ENCODE data around the gene FOXN3.
A peak's percentile ranks its signal among the peaks of the same experiment; 100 is the strongest.

FOXN3 gene

DNA sequence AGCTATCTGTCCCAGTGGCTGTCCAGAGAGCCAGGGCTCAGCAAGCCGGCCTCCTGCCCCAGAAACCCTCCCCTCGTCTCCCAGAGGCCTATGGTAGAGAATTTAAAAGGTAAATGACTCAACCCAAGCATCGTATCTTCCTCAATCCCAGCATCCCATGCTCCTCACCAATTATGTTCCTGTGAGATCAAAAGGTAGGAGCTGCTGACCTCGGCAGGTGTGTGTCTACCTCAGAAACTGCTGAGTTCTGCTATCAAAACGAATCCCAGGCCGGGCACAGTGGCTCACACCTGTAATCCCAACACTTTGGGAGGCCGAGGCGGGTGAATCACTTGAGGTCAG, 49.3 kb downstream of the FOXN3 start:
- DNase-seq (ENCODE audit: extremely low spot score, insufficient read length, low read depth) (no peak), FAIRE-seq (no peak)

DNA sequence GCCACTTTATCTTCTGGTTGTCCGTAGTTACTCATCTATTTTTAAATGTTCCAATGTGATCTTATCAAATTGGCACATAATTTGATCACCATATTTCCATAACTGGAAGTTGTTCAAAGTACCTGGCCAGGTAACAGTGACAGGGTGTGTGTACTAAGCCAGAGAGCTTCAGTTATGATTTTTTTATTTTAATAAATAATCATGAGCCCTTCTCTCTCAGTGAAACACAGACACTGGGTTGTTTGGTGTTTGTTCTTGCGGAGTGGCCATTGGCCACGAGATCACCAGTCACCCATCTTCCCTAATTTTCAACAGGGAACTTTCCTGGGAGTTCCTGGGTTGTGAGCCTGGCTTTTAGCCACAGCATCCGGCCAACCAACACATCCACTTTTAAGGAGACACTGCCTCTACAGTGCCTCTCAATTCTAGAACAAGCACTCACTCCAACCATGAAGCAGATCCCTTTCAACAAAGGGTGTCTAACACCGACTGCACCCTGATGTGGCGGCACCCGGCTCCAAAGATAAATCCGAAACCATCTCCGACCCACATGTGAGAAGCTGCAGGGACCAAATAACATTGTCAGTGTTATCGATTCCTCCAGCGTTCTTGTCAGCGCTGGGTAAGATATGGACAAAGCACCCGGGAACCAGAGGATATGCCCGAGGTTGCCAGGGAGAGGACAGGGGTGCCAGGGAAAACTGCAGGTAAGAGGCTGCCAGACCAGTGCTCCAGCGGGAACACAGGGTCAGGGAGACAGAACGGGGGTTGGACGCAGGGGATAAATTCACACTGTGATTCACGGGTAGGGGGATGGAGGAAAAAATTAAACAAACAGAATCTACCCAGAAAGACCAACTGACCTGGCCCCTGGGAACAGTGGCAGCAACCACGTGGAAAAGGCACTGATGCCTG, 49.9 kb downstream of the FOXN3 start:
- DNase-seq (ENCODE audit: extremely low spot score, insufficient read length, low read depth) = no peak
- no peak for FAIRE-seq

- DNase-seq (ENCODE audit: extremely low spot score, insufficient read length, low read depth) = peak; percentile 50
- FAIRE-seq = peak; percentile 96
Observed at GRCh38 chr14:89365061-89365801, 51.8 kb downstream of the FOXN3 start.

- no peak for FAIRE-seq
- no peak for DNase-seq (ENCODE audit: extremely low spot score, insufficient read length, low read depth)
Observed at GRCh38 chr14:89364316-89364715, 52.7 kb downstream of the FOXN3 start.

DNA sequence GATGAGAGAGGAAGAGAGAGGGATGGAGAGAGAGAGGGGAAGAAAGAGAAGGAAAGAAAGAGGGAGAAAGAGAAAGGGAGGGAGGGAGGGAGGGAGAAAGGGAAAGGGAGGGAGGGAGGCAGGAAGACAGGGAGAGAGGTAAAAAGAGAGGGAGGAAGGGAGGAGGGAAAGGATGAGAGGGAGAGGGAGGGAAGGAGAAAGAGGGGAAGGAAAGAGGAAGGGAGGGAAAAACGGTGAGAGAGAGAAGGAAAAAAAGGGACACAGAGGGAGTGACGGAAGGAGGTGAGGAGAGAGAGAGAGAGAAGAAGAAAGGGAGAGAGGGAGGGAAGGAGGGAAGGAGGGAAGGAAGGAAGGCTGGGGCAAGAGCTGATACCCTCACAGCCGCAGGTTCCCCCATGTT, 56.8 kb downstream of the FOXN3 start:
- DNase-seq (ENCODE audit: extremely low spot score, insufficient read length, low read depth) (no peak), FAIRE-seq (no peak)

- no peak for DNase-seq (ENCODE audit: extremely low spot score, insufficient read length, low read depth)
- FAIRE-seq = no peak
Observed at GRCh38 chr14:89359477-89360222, 57.4 kb downstream of the FOXN3 start.

- FAIRE-seq = no peak
Observed at GRCh38 chr14:89357655-89358297, 59.3 kb downstream of the FOXN3 start.

GRCh38 chr14:89356927-89357326, 60.1 kb downstream of the FOXN3 start:
- no peak for FAIRE-seq
- no peak for DNase-seq (ENCODE audit: extremely low spot score, insufficient read length, low read depth)

More at GRCh38 chr14:89357655-89358297, 59.3 kb downstream of the FOXN3 start:
- DNase-seq (ENCODE audit: extremely low spot score, insufficient read length, low read depth) = no peak

GRCh38 chr14:89356496-89356895, 60.5 kb downstream of the FOXN3 start:
- FAIRE-seq (no peak), DNase-seq (ENCODE audit: extremely low spot score, insufficient read length, low read depth) (no peak)

DNA sequence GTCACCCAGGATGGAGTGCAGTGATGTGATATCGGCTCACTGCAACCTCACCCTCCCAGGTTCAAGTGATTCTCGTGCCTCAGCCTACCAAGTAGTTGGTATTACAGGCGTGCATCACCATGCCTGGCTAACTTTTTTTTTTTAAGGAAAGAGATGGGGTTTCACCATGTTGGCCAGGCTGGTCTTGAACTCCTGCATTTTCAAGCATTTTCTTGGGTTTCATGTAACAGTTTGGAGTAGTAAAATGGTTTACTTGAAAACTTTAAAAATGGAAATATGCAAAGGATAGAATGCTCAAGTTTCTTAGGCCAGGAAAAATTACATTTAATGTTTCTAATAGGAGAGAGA, 63.3 kb downstream of the FOXN3 start:
- DNase-seq (ENCODE audit: extremely low spot score, insufficient read length, low read depth) (no peak), FAIRE-seq (no peak)

GRCh38 chr14:89352976-89353765, 63.9 kb downstream of the FOXN3 start:
- DNase-seq (ENCODE audit: extremely low spot score, insufficient read length, low read depth) = no peak
- FAIRE-seq = no peak

DNA sequence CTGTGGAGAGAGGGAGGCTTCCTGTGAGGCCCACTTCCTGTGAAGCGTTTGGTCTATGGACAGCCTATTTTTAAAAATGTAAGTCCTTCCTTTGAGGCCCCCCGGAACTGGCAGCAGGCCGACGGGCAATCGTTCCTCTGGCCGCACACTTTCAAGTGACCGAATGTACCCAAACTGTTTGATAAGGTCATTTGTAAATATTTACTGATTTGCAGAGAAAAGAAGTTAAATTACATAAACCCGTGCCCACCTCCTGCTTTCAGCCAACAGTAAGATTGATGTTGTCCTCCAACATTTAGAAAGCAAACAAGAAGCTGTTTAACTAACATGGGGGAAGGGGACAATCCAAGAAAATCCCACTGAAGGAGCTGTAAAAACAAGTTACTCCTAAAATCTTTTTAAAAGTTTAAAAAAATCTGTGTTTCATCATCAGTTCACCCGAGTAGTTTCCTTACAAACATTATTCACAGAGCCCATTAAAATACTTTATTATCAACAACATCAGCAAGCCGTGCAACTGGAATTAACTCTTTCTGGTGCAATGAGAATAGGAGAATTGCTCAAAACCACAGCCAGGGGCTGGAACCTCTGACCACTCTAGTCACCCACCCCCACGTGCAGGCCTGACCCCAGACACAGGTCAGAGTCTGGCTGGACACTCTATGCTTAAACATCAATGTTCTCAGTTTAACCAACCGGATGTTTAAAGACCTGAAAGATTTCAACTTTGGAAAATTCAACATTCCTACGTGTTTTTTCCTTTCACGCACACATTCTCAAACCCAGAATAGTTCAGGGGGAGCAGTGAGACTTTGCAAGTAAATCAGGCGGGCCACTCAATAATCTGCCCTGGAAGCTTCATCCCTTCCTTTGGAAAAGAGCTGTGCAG, 65.3 kb downstream of the FOXN3 start:
- FAIRE-seq = peak; percentile 84
- DNase-seq (ENCODE audit: extremely low spot score, insufficient read length, low read depth) = peak; percentile 40

DNA sequence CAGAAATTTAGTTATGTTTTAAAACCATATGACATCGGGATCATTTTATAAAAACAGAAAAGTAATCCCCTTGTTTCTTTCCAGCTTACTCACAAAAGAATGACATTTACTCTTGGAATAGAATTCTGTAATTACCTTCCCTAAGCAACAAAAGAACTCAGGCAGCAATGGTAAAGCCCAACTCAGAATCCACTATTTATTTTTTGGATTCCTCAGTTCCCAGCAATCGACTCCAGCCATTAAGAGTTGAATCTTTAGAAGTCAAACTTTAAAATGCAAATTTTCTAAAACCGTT, 65.9 kb downstream of the FOXN3 start:
- FAIRE-seq (no peak), DNase-seq (ENCODE audit: extremely low spot score, insufficient read length, low read depth) (no peak)

GRCh38 chr14:89350152-89350551, 66.9 kb downstream of the FOXN3 start:
- FAIRE-seq (no peak), DNase-seq (ENCODE audit: extremely low spot score, insufficient read length, low read depth) (no peak)

- FAIRE-seq = no peak
- DNase-seq (ENCODE audit: extremely low spot score, insufficient read length, low read depth) = no peak
Observed at GRCh38 chr14:89349171-89350008, 67.6 kb downstream of the FOXN3 start.

DNA sequence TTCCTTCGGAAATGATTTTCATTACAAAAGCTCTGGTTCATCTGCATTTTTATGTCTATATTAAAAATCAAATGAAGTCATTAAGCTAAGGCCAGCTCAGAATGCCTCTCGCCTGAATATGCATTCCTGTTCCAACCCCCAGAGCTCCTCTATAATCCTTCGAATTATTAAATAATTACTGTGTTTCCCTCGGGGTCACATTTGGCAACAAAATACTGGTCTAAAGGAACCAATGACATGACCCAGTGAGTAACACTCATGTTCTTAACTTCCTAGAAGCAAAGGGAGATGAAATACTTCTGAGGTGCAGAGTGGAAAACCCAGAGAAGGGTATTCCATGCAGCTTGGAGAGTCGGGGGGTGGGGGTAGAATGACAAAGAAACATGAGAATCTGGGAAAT, 68.3 kb downstream of the FOXN3 start:
- DNase-seq (ENCODE audit: extremely low spot score, insufficient read length, low read depth) (no peak), FAIRE-seq (no peak)

DNA sequence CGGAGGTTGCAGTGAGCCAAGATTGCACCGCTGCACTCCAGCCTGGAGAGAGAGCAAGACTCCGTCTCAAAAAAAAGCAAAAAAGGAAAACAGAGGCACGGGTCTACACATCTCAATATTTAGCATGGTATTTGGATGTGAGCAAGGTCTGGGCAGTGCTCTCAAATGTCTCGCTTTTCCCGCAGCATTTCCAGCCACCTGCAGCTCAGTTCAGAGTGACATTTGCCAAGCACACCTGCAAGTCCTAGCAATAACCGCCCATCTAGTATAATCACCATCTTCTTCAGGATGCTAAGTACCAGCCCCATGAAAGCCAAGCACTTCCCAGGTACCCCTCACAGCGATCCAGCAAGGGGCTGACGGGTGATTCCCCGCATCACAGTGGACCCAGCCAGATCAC, 69.1 kb downstream of the FOXN3 start:
- FAIRE-seq (no peak), DNase-seq (ENCODE audit: extremely low spot score, insufficient read length, low read depth) (no peak)

- FAIRE-seq = no peak
- DNase-seq (ENCODE audit: extremely low spot score, insufficient read length, low read depth) = no peak
Observed at GRCh38 chr14:89344920-89345254, 72.1 kb downstream of the FOXN3 start.
